Kidney tubule cell (primary cell): ENCODE results near the gene MAP1B.
A peak's percentile ranks its signal among the peaks of the same experiment; 100 is the strongest.
"Not testable (repeated sequence)": the region's sequence is repeated elsewhere in the genome, so short reads cannot be mapped to it uniquely, and the experiment has no call there.

Experiments used
- DNase-seq: peaks from one replicate; pipeline ENCODE4 v3.0.0-alpha.2; 2018; ENCODE audit warnings: low spot score

MAP1B gene

GRCh38 chr5:72107131-72107900 lies at the start of gene MAP1B:
TSS of gene MAP1B (plus strand) at chr5:72107475. CDS start at chr5:72107532, 57 bp downstream.
- DNase-seq: peak; percentile 78

GRCh38 chr5:72057816-72058215 lies 49.5 kb upstream of the MAP1B start:
- DNase-seq: no peak

GRCh38 chr5:72063219-72063819 lies 44.0 kb upstream of the MAP1B start:
- DNase-seq: peak; percentile 9

DNA sequence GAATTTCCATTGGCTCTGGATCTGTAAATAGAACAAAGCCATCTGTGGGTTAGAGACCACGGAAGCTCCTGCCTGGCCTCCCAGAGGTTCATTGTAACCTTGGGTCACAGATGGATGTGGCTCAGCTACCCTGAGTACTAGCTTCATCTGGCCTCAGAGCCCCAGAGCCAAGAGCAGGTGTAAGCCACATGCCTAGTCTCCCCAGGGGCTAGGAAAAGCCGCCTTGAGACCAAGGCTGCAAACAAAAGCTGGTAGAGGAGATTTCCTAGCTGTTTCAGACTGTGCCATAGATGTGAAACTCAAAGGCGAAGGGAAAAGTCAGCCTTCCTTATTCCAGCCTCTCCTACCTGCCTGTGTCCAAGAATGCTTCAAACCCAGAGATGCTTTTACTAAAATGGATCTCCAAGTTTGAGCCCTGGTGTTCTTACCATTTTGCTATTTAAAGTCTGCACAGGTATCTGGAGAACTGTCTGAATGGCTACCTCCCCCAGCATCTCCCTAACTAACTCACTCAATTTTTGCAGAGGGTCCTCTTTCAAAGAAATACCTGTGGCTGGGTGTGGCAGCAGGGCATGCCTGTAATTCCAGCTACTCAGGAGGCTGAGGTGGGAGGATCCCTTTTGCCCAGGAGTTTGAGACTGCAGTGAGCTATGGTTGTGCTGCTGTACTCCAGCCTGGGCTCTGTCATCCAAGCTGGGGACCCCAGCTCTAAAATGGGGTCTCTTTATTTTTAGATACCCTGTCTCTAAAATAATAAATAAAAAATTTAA lies 42.3 kb upstream of the MAP1B start:
- DNase-seq: no peak

DNA sequence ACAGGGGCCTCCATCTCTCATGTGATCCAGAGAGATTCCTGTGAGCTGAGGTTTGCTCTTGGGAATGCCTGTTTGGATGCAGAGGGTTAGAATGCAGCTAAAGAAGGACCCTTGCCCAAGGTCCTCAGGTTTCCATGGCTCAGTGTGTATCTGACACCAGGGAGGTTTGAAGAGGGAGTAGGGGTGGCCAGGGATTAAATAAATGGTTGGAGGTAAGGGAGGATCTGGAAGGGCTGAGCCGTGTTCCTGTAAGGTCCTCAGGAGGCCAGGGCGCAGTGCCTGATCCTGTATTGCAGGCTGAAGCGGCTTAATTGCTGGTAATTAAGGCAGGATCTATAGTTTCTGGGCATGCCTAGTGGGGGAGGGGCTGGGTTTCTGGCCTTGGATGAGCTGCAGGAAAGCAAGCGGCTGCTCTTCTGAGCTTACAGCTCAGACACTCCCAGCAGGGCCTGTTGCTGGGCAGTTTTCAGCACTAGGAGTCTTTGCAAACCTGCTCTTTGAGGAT lies 41.5 kb upstream of the MAP1B start:
- peak; percentile 21 for DNase-seq

- peak; percentile 88 for DNase-seq
These were observed 40.6 kb upstream of the MAP1B start for GRCh38 chr5:72066705-72067107.

- DNase-seq: peak; percentile 83
These were observed 39.4 kb upstream of the MAP1B start for GRCh38 chr5:72067682-72068470.

DNA sequence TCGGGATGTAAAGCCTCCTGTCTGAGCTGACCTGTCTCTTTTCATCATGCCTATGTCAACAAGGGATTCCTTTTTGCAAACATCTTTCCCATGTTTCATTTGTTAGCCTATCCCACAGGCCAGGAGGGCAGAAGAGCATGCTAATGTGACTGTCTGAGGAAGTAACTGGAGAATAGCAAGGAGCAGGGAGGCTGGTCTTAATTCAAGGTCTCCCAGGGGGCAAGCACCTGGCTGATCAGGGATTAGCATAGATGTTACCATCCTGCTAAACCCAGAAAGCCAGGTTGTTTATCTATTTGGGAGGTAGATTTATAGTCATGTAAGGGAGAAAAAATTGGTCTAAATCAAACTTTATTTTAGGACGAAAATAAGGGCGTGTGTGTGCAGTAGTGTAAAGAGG lies 36.7 kb upstream of the MAP1B start:
- DNase-seq: no peak

DNA sequence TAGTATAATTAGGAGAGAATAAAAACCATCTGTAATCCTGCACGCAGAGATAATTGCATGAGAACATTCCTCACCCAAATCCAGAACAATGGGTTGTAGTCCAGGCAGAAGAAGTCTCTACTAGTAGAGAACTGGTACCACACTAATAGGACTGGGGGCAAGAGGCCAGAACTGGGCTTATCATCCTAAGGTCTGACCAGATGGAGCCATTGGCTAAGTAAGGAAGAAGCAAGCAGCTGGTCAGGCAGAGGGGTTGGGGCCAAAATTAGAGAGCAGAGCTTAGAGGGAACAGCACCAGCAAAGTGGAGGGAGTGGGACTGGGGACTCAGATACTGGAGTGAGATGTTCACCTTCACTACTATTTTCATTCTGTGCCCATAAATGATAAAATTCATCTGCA lies 35.4 kb upstream of the MAP1B start:
- DNase-seq: no peak

GRCh38 chr5:72074251-72074650 lies 33.0 kb upstream of the MAP1B start:
- no peak for DNase-seq

DNA sequence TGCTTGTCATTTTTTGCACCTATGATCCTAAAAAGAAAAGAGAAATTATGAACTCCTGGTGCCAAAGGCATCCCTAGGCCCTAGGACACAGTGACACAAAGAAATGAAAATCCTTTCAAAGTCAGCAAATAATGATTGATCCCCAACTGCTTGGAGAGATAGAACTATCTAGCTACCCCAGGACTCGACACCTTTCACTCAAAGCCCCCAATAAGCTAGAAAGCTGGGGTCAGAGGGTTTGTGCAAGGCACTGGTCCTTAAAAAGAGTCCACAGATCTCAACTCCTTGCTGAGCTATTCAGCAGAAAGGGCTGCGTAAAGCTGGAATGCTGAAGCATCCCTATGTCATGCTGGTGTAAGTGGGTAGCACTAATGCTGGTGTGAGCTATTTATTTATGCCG lies 31.8 kb upstream of the MAP1B start:
- DNase-seq: no peak

- no peak for DNase-seq
These were observed 30.5 kb upstream of the MAP1B start for GRCh38 chr5:72076621-72077300.

DNA sequence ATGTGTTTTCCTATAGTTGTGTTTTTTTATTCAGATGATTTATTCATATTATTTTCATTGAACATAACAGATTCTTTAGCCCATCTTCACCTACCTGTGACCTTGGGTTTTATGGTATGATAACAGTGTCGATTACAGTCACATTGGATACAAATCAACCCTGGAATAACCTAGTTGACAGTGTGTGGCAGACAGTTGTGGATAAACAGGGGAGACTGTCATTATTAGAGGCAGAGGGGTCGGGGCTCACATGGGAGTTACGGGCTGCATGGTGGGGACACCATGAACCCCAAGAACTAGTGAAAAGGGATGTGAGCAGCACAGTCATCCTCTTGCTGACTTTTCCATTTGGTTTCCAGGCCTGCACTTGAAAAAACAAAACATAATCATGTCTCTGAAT lies 29.9 kb upstream of the MAP1B start:
- no peak for DNase-seq

DNA sequence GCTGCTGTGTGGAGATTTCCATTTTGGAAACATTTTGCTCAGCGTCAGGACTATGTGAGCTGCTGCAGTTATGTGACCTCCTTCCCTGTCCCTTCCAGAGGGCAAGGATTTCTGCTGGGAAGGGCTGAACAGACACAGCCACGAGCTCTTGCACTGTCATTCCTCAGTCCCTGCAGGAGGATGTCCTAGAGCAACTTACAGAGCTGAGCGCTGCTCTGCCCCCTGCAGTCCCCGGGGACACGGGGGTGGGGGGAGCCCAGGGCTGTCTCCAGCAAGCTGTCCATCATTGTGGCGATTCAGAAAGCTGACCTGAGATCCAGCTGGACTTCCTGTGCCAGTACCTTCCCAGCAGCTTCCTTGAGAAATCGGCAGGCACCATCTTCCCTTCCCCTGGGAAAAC lies 28.0 kb upstream of the MAP1B start:
- no peak for DNase-seq

DNA sequence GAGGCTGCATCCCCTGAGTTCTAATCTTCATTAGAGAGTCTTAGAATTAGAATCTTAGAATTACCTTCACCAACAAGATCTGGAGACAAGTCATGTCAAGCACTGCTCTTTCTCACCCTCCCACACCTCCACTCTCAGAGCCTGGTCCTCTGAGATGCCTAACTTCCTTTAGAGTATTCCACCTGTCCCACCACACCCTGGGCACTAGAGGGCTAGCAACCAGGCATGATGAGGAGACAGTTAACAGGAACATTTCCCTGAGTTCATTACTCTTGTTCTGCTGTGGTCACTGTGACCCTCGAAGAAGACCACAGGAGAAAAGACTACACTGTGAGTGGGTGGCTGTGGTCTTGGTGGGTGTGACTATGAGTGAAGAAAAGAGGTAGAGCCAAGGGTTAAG lies 25.2 kb upstream of the MAP1B start:
- DNase-seq: no peak

DNA sequence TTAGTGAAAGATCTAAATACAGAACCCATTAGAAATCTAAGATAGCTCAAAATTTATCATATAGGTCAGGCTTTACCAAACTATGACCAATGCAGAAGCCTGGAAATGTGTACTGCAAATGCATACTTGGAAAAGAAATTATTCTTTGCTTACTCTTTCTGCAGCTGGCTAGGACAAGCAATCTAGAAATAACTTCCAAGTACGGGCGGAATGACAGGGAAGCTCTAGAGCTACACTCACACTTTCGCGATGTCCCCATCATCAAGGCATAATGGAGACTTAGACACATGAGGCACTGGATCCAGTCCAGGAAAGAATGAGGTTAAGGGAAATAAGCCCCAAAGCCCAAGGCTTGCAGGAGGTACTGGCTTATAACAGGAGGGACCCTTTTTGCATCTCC lies 22.4 kb upstream of the MAP1B start:
- DNase-seq: no peak

- DNase-seq: no peak
These were observed 22.0 kb upstream of the MAP1B start for GRCh38 chr5:72085319-72085718.

GRCh38 chr5:72089713-72090112 lies 17.6 kb upstream of the MAP1B start:
- DNase-seq: not testable (repeated sequence)

GRCh38 chr5:72092074-72092473 lies 15.2 kb upstream of the MAP1B start:
- DNase-seq: no peak

DNA sequence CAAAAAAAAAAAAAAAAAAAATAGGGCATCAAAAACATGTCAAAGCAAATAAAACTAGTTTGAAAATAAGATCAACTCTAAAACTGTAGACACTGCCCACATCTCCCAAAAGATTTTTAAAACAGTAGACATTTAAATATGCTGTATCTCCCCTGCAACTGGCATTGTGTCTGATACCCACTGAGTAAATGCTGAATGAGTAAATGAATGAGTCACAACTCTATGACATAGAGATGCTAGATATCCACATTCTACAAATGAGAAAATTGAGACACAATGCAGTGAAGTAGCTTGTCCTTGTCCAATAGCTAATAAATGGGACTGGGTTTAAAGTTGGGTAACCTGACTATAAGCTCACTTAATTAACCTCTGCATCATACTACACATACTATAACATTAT lies 14.1 kb upstream of the MAP1B start:
- DNase-seq: peak; percentile 30

- no peak for DNase-seq
These were observed 13.5 kb upstream of the MAP1B start for GRCh38 chr5:72093824-72094223.
